Measurements from ENCODE around the gene ULK4.

DNA sequence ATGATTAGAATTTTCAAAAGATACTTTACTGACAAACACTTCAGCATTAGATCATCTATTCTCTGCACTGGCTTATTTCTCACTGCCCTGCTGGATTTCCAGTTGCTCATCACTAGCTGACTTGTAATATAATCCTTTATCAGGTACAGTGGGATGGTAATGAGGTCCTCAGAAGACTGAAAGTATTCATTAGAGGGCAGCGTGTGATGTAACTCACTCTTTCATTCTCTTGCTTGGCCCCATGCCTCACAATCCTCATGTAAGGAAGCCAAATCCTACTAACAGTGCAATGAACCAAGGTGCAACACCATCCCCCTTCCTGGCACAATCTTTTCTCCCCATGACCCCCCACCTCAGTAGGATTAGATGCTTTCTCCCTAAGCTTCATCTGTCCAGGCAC lies 472.7 kb downstream of the ULK4 start:
- TF ChIP-seq ZNF140 (tag by site-specific recombination; IDR thresholded peaks at IDR 0.05) (no peak), ZNF707 (tag by site-specific recombination; IDR thresholded peaks at IDR 0.05) (no peak), HOXD13 (CRISPR knock-in tag; IDR thresholded peaks at IDR 0.05; ENCODE audit: borderline replicate concordance) (no peak), ZNF274 (IDR thresholded peaks at IDR 0.05; ENCODE audit: low read length) (no peak), ZNF274 (tag by site-specific recombination; IDR thresholded peaks at IDR 0.05; ENCODE audit: borderline replicate concordance) (no peak)
- TF ChIP-seq, protein P1, sequence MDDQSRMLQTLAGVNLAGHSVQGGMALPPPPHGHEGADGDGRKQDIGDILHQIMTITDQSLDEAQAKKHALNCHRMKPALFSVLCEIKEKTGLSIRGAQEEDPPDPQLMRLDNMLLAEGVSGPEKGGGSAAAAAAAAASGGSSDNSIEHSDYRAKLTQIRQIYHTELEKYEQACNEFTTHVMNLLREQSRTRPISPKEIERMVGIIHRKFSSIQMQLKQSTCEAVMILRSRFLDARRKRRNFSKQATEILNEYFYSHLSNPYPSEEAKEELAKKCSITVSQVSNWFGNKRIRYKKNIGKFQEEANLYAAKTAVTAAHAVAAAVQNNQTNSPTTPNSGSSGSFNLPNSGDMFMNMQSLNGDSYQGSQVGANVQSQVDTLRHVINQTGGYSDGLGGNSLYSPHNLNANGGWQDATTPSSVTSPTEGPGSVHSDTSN (CRISPR knock-in tag; IDR thresholded peaks at IDR 0.05): no peak
- TF ChIP-seq, protein P2, sequence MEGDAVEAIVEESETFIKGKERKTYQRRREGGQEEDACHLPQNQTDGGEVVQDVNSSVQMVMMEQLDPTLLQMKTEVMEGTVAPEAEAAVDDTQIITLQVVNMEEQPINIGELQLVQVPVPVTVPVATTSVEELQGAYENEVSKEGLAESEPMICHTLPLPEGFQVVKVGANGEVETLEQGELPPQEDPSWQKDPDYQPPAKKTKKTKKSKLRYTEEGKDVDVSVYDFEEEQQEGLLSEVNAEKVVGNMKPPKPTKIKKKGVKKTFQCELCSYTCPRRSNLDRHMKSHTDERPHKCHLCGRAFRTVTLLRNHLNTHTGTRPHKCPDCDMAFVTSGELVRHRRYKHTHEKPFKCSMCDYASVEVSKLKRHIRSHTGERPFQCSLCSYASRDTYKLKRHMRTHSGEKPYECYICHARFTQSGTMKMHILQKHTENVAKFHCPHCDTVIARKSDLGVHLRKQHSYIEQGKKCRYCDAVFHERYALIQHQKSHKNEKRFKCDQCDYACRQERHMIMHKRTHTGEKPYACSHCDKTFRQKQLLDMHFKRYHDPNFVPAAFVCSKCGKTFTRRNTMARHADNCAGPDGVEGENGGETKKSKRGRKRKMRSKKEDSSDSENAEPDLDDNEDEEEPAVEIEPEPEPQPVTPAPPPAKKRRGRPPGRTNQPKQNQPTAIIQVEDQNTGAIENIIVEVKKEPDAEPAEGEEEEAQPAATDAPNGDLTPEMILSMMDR (tag by site-specific recombination; IDR thresholded peaks at IDR 0.05): no peak
